CD4-positive, alpha-beta T cell (primary cell): Measurements from ENCODE around the gene C17orf67. TPM values are rescaled to one million over a fixed set of nuclear protein-coding genes. Genes with fewer than 3 reads are reported as not detected.

Experiments used
- ATAC-seq: fragments of 200-7000 bp; cut with Tn5 transposase; one replicate; pipeline ENCODE4 v1.10.0; 2022; ENCODE audit warnings: mild to moderate bottlenecking; ENCODE audit not compliant: poor library complexity
- CTCF ChIA-PET: fragments of 350-600 bp; sonication (Branson Sonifier 250); formaldehyde crosslinking; loops from one replicate; lab custom pipeline; 2021; ENCODE audit warnings: antibody characterized with exemption, inconsistent platforms; lab: Charles Lee
- POLR2A ChIA-PET: fragments of 350-600 bp; sonication (Branson Sonifier 250); formaldehyde crosslinking; loops from one replicate; lab custom pipeline; 2021; ENCODE audit warnings: antibody characterized with exemption, inconsistent platforms; lab: Charles Lee
- DNase-seq, 14 experiments: peaks; one replicate each; pipeline ENCODE4 v3.0.0-alpha.2; 2013 to 2020; ENCODE audit warnings: mixed read lengths in 2 of 14
- H3K27ac ChIP-seq, 2 donors: one replicate each; pipeline versions ENCODE4 v1.5.1 to v1.7.0; 2013; ENCODE audit warnings: low read length in 2 of 2, low read depth in 1 of 2, mild to moderate bottlenecking in 1 of 2
- H3K27me3 ChIP-seq, 2 experiments: 1 replicate in 1 of 2; 2 replicates in 1 of 2; pipeline versions ENCODE4 v1.6.1 to v1.7.0; 2013; ENCODE audit warnings: low read length in 2 of 2, control low read depth in 1 of 2, mild to moderate bottlenecking in 1 of 2, moderate library complexity in 1 of 2; ENCODE audit not compliant: insufficient read depth in 2 of 2, control insufficient read depth in 1 of 2
- H3K36me3 ChIP-seq: one replicate; pipeline ENCODE4 v1.6.1; 2013; ENCODE audit warnings: low read length, control low read depth; ENCODE audit not compliant: insufficient read depth
- H3K4me1 ChIP-seq: one replicate; pipeline ENCODE4 v1.6.1; 2013; ENCODE audit warnings: low read length, control low read depth; ENCODE audit not compliant: insufficient read depth
- H3K4me3 ChIP-seq: one replicate; pipeline ENCODE4 v1.5.1; 2013; ENCODE audit warnings: mild to moderate bottlenecking, low read length, moderate library complexity
- H3K9me3 ChIP-seq, 2 experiments: 1 replicate in 1 of 2; 2 replicates in 1 of 2; pipeline versions ENCODE4 v1.6.1 to v1.7.0; 2013; ENCODE audit warnings: low read length in 2 of 2, mild to moderate bottlenecking in 2 of 2, control low read depth in 1 of 2, moderate library complexity in 1 of 2; ENCODE audit not compliant: control insufficient read depth in 1 of 2, insufficient read depth in 1 of 2
- H3K27ac Mint-ChIP-seq: one replicate; pipeline ENCODE4 v1.8.0; 2020; ENCODE audit warnings: mixed read lengths
- H3K27me3 Mint-ChIP-seq: one replicate; pipeline ENCODE4 v1.8.0; 2021; ENCODE audit warnings: mixed read lengths
- H3K36me3 Mint-ChIP-seq: one replicate; pipeline ENCODE4 v1.8.0; 2021; ENCODE audit warnings: low read depth, mixed read lengths
- H3K4me1 Mint-ChIP-seq: one replicate; pipeline ENCODE4 v1.8.0; 2021; ENCODE audit warnings: low read depth, mixed read lengths
- H3K4me3 Mint-ChIP-seq: one replicate; pipeline ENCODE4 v1.8.0; 2020; ENCODE audit warnings: mild to moderate bottlenecking, mixed read lengths
- H3K9me3 Mint-ChIP-seq: one replicate; pipeline ENCODE4 v1.8.0; 2020; ENCODE audit warnings: mixed read lengths
- intact Hi-C, 2 experiments: fragments of 100-400 bp; cut with DNase I in 1 of 2; cut with micrococcal nuclease in 1 of 2; formaldehyde crosslinking; loops; one replicate each; pipeline versions ENCODE4 v1.15.1 to v1.9.0; 2023 to 2025; cut with DNase I, micrococcal nuclease
- total RNA-seq, 174 experiments: library from RNA in 2 of 174; stranded (reverse) in 2 of 174; gene quantifications; one replicate each; pipeline ENCODE4 v1.2.3 and lab custom pipeline; 2021 to 2026
- TF ChIP-seq, protein P1 (sequence below): fragments of 200-600 bp; IDR thresholded peaks from one replicate; pipeline ENCODE4 v1.8.0; 2022; ENCODE audit warnings: antibody characterized with exemption, mild to moderate bottlenecking

C17orf67 gene
- total RNA-seq, 2 experiments from 2014 or later: 4.3 to 4.8 TPM

DNA sequence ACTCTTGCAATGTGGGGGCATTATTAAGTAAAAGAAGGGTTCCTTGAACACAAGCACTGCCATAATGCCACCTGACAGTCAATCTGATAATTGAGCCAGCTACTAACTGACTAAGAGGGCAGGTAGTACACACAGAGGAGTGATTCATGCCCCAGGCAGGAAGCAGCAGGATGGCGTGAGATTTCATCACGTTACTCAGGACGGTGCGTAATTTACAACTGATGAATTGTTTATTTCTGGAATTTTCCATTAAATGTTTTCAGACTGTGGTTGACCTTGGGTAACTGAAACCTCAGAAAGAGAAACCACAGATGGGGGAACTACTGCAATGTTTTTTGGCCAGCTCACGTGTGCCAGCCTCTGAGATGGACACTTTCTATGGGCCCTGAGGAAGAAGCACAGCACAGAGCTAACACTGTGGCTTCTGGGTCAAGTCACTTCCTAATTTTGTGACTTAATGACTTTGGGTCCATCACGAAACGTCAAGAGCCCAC is 46.7 kb downstream of the C17orf67 start:
- Mint-ChIP-seq H3K9me3 (no peaks in the 10 kb centered on the region), H3K4me3 (peak overlapping the region; percentile 6), H3K27ac (no peak overlapping the region), H3K36me3 (peaks cover 3% of the 10 kb centered on the region), H3K27me3 (no peaks in the 10 kb centered on the region), H3K4me1 (peaks cover 10% of the 10 kb centered on the region)
- Histone ChIP-seq H3K36me3 (no peaks in the 10 kb centered on the region), H3K9me3 (no peaks in the 10 kb centered on the region), H3K4me1 (peaks cover 10% of the 10 kb centered on the region), H3K27me3 (no peaks in the 10 kb centered on the region), H3K4me3 (no peak overlapping the region), H3K27ac (no peak overlapping the region)
- POLR2A ChIA-PET: no interaction called here
- DNase-seq (peak in 10 of 14 experiments; percentile 3 to 75 (median 10)), ATAC-seq (peak; percentile 67)
- TF ChIP-seq, protein P1, sequence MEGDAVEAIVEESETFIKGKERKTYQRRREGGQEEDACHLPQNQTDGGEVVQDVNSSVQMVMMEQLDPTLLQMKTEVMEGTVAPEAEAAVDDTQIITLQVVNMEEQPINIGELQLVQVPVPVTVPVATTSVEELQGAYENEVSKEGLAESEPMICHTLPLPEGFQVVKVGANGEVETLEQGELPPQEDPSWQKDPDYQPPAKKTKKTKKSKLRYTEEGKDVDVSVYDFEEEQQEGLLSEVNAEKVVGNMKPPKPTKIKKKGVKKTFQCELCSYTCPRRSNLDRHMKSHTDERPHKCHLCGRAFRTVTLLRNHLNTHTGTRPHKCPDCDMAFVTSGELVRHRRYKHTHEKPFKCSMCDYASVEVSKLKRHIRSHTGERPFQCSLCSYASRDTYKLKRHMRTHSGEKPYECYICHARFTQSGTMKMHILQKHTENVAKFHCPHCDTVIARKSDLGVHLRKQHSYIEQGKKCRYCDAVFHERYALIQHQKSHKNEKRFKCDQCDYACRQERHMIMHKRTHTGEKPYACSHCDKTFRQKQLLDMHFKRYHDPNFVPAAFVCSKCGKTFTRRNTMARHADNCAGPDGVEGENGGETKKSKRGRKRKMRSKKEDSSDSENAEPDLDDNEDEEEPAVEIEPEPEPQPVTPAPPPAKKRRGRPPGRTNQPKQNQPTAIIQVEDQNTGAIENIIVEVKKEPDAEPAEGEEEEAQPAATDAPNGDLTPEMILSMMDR: no peak
- intact Hi-C loops: no loop called here
- CTCF ChIA-PET: no interaction called here

DNA sequence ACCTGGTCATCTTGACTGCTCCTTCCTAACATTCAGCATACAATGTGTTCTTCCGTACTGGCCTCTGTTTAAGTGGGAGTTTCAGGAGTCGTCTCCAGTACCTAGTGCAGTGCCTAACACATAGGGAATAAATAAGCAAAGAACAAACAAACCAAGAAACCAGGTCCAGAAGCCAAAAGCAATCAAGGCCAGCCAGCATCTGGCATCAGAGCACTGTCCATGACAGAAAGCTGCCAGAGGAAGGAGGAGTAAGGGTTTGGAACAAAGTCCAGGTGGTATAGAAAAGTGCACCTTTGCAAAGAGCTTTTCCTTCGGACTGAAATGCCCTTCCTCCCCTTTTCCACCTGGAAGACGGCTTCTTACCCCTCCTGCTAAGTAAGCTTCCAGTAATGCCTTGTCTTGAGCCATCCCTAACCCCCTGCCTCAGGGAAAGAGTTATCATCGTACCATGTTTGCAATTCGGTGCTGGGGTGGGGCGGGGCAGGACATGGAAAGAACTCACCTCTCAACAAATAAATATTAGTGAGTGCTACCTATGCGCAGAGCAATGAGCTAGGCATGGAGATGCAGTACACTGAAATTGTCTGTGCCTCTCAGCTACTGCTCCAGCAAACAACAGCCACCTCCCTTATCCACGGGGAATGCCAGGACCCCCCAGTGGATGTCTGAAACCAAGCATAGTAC is 47.6 kb downstream of the C17orf67 start:
- H3K36me3 Mint-ChIP-seq: no peaks in the 10 kb centered on the region
- no peaks in the 10 kb centered on the region for H3K27me3 Mint-ChIP-seq
- TF ChIP-seq, protein P1: no peak
- Histone ChIP-seq H3K27ac (no peak overlapping the region), H3K4me1 (peaks cover 10% of the 10 kb centered on the region), H3K27me3 (no peaks in the 10 kb centered on the region), H3K9me3 (no peaks in the 10 kb centered on the region), H3K4me3 (no peak overlapping the region), H3K36me3 (no peaks in the 10 kb centered on the region)
- ChIA-PET CTCF (no interaction called here), POLR2A (no interaction called here)
- no peak overlapping the region for H3K27ac Mint-ChIP-seq
- ATAC-seq (no peak), DNase-seq (no peak)
- no peaks in the 10 kb centered on the region for H3K9me3 Mint-ChIP-seq
- intact Hi-C loops: no loop called here
- no peak overlapping the region for H3K4me3 Mint-ChIP-seq
- H3K4me1 Mint-ChIP-seq: peaks cover 10% of the 10 kb centered on the region

DNA sequence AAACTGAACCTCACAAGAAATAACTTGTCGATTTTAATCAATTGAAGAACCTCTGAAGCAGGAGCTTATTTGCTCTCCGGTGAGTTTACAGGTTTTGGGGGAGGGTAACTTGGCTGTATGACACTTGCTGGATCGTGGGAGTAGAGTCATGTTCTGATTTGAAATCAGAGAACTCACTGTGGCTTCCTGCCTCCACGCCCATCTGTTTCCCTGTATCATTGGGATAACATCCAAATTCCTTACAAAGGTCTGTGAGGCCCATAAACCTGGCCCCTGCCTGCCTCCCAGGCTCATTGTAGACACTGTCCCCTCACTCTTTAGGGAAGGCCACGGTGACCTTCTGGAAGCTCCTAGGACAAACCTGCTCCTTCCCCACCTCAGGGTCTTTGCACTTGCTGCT is 48.3 kb downstream of the C17orf67 start:
- DNase-seq (no peak), ATAC-seq (no peak)
- H3K36me3 ChIP-seq: no peaks in the 10 kb centered on the region
- Mint-ChIP-seq H3K9me3 (no peaks in the 10 kb centered on the region), H3K36me3 (no peaks in the 10 kb centered on the region), H3K27ac (no peak overlapping the region), H3K27me3 (no peaks in the 10 kb centered on the region), H3K4me3 (no peak overlapping the region), H3K4me1 (peaks cover 13% of the 10 kb centered on the region)
- H3K4me1 ChIP-seq: peaks cover 13% of the 10 kb centered on the region
- no peak overlapping the region for H3K27ac ChIP-seq
- POLR2A ChIA-PET: interaction anchor here (1.0 to 1.1 kb wide), 2 partner anchors 70 to 192 kb away, joined by 3 read pairs; partner anchors contain the start of gene NOG
- no peak overlapping the region for H3K4me3 ChIP-seq
- intact Hi-C loops: no loop called here
- CTCF ChIA-PET: no interaction called here
- H3K27me3 ChIP-seq: no peaks in the 10 kb centered on the region
- TF ChIP-seq, protein P1: no peak
- no peaks in the 10 kb centered on the region for H3K9me3 ChIP-seq
